GM12864 (cell line): ENCODE data around the gene XG.
"Not testable (repeated sequence)": the region's sequence is repeated elsewhere in the genome, so short reads cannot be mapped to it uniquely, and the experiment has no call there.

Experiments
- DNase-seq: peaks from one replicate; pipeline ENCODE4 v3.0.0-alpha.2; 2011; ENCODE audit warnings: low read depth
- H3K4me3 ChIP-seq: 2 replicates; pipeline ENCODE4 v1.5.1; 2011; ENCODE audit warnings: mild to moderate bottlenecking, low read depth, low read length, control low read depth
- CTCF ChIP-seq: IDR thresholded peaks from 2 replicates; pipeline ENCODE4 v1.5.1; 2011; ENCODE audit warnings: low read depth, mild to moderate bottlenecking, moderate library complexity, low read length, control low read depth, inconsistent platforms; ENCODE audit errors: missing control alignments

XG gene

GRCh38 chrX:2717312-2717711 lies 34.5 kb upstream of the XG start:
- TF ChIP-seq CTCF: no peak
- DNase-seq: no peak
- no peak overlapping the region for H3K4me3 ChIP-seq

GRCh38 chrX:2718821-2719220 lies 33.0 kb upstream of the XG start:
- no peak for DNase-seq
- no peak for TF ChIP-seq CTCF
- no peak overlapping the region for H3K4me3 ChIP-seq

- TF ChIP-seq CTCF: no peak
- H3K4me3 ChIP-seq: no peak overlapping the region
- DNase-seq: no peak
These were observed 31.9 kb upstream of the XG start for GRCh38 chrX:2719774-2720447.

- no peak overlapping the region for H3K4me3 ChIP-seq
- no peak for TF ChIP-seq CTCF
- no peak for DNase-seq
These were observed 28.5 kb upstream of the XG start for GRCh38 chrX:2723286-2723879.

- not testable (repeated sequence) for DNase-seq, H3K4me3 ChIP-seq
These were observed 24.6 kb upstream of the XG start for GRCh38 chrX:2727264-2727663.

GRCh38 chrX:2732076-2732475 lies 19.8 kb upstream of the XG start:
- TF ChIP-seq CTCF: no peak
- no peak overlapping the region for H3K4me3 ChIP-seq
- DNase-seq: no peak

- no peak for DNase-seq
- TF ChIP-seq CTCF: no peak
- H3K4me3 ChIP-seq: no peak overlapping the region
These were observed 19.2 kb upstream of the XG start for GRCh38 chrX:2732649-2733048.
